ENCODE results near the gene DCTN5.

GRCh38 chr16:23726710-23727109 lies 85.4 kb downstream of the DCTN5 start:
- TF ChIP-seq POLR2AphosphoS5 (IDR thresholded peaks at IDR 0.05; ENCODE audit: low read depth, low read length), result no peak
- TF ChIP-seq REST (IDR thresholded peaks at IDR 0.05; ENCODE audit: insufficient read depth in 1 of 2, low read depth in 2 of 2, low read length in 2 of 2), result no peak
- no peak for TF ChIP-seq TAF1 (IDR thresholded peaks at IDR 0.05; ENCODE audit: borderline replicate concordance, insufficient read depth, low read length)
- no peak for TF ChIP-seq SIN3A (IDR thresholded peaks at IDR 0.05; ENCODE audit: borderline replicate concordance, insufficient read depth, low read length)

Data from PFSK-1 (cell line).